ENCODE measurements around the gene C1QTNF7.

The C1QTNF7 gene

GRCh38 chr4:15457406-15458201 is 29.8 kb downstream of the C1QTNF7 start:
- DNase-seq (ENCODE audit: low read depth in 2 of 2): no peak

- no peak for DNase-seq (ENCODE audit: low read depth in 2 of 2)
These were observed 30.8 kb downstream of the C1QTNF7 start for GRCh38 chr4:15458616-15459015.

- no peak for DNase-seq (ENCODE audit: low read depth in 2 of 2)
These were observed 31.9 kb downstream of the C1QTNF7 start for GRCh38 chr4:15459706-15460105.

DNA sequence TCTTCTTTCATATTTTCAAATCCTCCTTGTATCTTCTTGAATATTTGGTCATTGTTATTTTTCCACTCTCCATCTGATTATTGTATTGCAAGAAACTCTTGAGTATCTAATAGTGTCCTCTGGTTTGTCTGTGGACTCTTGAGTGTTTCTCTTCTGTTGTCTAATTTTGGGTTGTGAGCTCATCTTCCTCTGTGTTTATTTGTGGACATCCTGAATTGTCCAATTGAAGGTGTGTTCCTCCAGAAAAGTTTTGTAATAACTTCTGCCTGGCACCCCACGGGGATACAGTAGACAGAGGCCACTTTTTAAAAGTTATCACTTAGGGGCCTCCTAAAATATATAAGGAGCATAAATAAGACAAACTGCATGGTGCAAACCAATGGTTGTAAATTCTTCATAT is 38.8 kb downstream of the C1QTNF7 start:
- no peak for DNase-seq (ENCODE audit: low read depth in 2 of 2)

- DNase-seq (ENCODE audit: low read depth in 2 of 2): no peak
These were observed 41.7 kb downstream of the C1QTNF7 start, which contains the start of gene CC2D2A for GRCh38 chr4:15469402-15470127. Gene CC2D2A, plus strand, starts transcription at chr4:15469882. Its CDS starts 6,051 bp downstream, at chr4:15475933.

GRCh38 chr4:15470128-15470475 is 42.3 kb downstream of the C1QTNF7 start:
- DNase-seq (ENCODE audit: low read depth in 2 of 2): no peak

DNA sequence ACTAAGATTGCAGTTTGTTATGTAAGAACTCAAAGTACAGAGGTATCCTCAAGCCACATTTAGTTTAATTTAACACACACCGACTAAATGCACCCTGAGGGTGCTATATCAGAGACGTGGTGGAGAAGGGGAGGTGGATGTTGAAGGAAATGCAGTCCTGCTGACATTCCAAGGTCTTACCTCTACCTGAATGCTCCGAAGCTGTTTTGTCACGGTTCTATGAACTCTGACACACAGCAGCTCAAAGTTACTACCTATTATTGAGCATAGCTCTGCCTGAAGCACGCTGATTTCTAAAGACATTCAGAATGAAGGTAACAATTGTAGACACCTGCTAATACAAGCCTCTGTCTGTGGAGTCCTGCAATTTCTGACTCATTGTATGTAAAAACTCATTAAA is 48.6 kb downstream of the C1QTNF7 start:
- DNase-seq (ENCODE audit: low read depth in 2 of 2): no peak

- DNase-seq (ENCODE audit: low read depth in 2 of 2): no peak
These were observed 50.9 kb downstream of the C1QTNF7 start for GRCh38 chr4:15478724-15479088.

DNA sequence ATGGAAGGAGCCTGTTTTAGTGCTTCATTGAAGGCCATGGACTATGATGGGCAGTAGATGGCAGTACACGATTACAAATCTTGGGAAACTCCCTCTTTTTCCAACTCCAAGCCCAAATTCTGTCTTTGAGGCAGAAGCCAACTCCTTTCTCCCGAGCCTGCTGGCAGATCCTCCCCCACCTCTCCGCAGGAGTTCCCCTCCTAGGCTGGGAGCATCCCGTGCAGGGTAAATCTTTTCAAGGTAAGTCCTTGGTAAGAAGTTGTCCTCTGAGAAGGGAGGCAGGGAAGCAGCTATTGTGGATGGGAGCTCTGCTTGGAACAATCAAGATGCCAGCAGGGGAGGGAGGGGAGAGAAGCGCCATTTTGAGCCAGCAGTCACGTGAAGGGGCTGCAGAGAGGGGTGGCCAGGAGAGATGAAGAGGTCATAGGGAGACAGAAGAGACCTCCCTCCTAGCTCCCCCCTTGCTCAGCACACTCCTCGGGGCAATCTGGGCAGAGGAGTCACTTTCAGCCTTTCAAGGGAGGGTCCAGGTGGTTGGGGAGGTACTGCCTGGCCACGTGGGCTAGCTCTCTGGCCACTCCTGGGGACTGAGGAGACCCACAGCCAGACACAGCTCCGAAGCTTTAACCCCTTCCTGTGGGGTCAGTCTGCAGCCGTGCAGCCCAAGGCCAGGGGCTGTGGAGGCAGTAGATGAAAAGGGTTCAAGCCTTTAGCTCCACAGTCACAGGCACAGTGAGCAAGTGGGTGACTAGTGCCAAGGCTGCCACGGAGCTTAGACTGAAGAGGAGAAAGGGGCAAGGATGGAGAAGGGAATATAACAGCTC is 51.5 kb downstream of the C1QTNF7 start:
- DNase-seq (ENCODE audit: low read depth in 2 of 2): no peak

GRCh38 chr4:15479913-15480185 is 52.0 kb downstream of the C1QTNF7 start:
- no peak for DNase-seq (ENCODE audit: low read depth in 2 of 2)

DNA sequence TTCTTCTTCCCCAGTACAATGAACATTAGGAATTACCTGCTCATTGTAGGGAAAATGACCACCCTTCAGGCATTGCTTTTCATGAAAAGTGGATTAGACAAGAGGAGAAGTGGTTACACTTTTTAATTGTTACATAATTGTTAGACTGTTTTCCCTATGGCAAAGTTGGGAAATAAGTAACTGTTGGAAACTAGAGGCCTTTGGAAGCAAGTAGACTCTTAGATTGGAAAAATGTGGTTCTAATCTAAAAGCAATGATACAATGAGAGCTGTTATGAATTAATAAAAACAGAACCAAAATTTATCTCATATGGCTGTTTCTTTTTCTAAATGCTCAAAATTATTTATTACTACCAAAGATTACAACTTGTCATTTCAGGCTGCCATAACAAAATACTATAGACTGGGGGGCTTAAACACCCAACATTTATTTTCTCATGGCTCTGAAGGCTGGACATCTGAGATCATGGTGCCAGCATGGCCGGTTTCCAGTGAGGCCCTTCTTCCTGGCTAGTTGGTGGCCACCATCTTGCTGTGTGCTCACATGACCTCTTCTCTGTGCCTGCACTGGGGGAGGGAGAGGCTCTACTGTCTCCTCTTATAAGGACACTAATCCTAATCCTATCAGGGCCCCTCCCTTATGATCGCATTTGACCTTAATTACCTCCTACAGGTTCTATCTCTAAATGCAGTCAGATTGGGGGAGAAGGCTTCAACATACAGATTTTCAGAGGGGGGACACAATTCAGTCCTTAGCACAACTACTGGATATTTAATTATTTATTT is 54.3 kb downstream of the C1QTNF7 start:
- DNase-seq (ENCODE audit: low read depth in 2 of 2): no peak

GRCh38 chr4:15482842-15483241 is 55.0 kb downstream of the C1QTNF7 start:
- no peak for DNase-seq (ENCODE audit: low read depth in 2 of 2)

- no peak for DNase-seq (ENCODE audit: low read depth in 2 of 2)
These were observed 60.3 kb downstream of the C1QTNF7 start for GRCh38 chr4:15488136-15488535.

- no peak for DNase-seq (ENCODE audit: low read depth in 2 of 2)
These were observed 61.0 kb downstream of the C1QTNF7 start for GRCh38 chr4:15488658-15489470.

- DNase-seq (ENCODE audit: low read depth in 2 of 2): no peak
These were observed 61.7 kb downstream of the C1QTNF7 start for GRCh38 chr4:15489551-15489950.

DNA sequence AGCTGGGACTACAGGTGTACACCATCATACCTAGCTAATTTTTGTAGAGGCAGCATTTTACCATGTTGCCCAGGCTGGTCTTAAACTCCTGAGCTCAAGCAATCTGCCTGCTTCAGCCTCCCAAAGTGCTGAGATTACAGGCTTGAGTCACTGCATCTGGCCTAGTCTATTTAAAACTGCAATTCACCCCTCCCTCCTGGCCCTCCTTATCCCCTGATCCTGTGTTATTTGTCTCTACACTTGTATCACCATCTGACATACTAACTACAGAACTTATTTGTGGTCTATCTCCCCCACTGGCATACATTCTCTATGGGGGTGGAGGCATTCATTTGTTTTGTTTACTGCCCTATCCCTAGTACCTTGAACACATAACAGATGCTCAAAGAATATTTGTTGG is 65.6 kb downstream of the C1QTNF7 start:
- no peak for DNase-seq (ENCODE audit: low read depth in 2 of 2)

- DNase-seq (ENCODE audit: low read depth in 2 of 2): no peak
These were observed 67.8 kb downstream of the C1QTNF7 start for GRCh38 chr4:15495621-15496020.

Data from stimulated activated CD4-positive, alpha-beta T cell treated with anti-CD3 and anti-CD28 coated beads, Interleukin-1b, Interleukin-23, amount 100 ng/mL, for 4 hours (primary cell).